NK-92 (cell line): ENCODE measurements around the gene SRRM4.

Experiments
- DNase-seq: peaks from one replicate; lab custom pipeline; 2025; ENCODE audit not compliant: unreplicated experiment; lab: John Stamatoyannopoulos, UW

Gene SRRM4

GRCh38 chr12:119117936-119118335 is 136.6 kb downstream of the SRRM4 start:
- no peak for DNase-seq

GRCh38 chr12:119118625-119119024 is 137.3 kb downstream of the SRRM4 start:
- no peak for DNase-seq

DNA sequence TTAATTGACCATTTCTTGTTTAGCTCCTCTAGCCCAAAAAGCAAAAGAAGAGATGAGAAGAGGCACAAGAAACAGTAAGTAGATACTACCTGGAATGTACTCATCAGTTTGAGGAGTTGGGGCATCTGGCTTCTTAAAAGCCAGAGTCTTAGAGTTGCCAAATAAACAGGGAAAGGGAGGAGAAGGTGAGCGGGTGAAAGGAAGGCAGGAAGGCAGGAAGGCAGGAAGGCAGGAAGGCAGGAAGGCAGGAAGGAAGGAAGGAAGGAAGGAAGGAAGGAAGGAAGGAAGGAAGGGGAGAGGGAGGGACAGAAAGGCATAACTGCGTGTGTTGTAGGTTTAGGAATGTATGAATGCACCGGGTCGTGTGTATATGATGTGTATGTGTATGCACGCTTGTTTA is 140.7 kb downstream of the SRRM4 start:
- no peak for DNase-seq

DNA sequence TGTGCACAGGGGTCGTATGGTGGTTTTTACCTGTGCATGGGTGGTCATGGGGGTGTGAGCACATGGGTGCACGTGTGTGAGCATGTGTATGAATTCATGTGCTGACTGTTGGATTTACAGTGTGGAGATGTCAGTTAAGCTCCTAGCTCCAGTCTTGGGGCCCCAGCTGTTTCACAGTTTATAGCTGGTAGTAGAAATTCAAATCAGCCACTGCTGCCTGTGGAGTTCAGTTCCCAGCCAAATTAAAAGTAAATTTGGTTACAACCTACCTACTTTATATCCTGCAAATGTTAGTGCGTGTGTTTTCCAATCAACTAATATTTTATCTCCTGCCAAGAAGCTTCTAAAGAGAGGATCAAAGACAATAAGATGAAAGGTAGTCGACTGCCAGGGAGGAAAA is 141.4 kb downstream of the SRRM4 start:
- no peak for DNase-seq

DNA sequence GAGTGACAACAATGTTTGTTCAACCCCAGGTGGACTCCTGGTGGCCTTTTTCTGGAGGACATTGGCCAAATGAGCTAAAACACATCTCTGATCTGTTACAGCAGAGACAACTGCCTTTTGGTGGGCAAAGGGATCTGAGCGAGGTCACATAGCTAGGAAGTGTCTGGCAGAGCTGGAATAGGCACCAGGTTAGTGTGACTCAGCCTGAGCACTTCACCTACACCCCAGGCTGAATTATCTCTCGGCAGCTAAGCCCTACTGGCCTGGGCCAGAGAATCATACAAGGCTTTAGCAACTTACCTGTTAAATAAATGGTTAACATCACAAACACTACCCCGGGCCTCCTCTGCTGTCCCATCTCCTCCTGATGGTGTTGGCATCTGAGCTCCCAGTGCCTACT is 147.2 kb downstream of the SRRM4 start:
- no peak for DNase-seq

GRCh38 chr12:119129827-119130434 is 148.6 kb downstream of the SRRM4 start:
- no peak for DNase-seq

GRCh38 chr12:119130523-119130922 is 149.2 kb downstream of the SRRM4 start:
- no peak for DNase-seq

DNA sequence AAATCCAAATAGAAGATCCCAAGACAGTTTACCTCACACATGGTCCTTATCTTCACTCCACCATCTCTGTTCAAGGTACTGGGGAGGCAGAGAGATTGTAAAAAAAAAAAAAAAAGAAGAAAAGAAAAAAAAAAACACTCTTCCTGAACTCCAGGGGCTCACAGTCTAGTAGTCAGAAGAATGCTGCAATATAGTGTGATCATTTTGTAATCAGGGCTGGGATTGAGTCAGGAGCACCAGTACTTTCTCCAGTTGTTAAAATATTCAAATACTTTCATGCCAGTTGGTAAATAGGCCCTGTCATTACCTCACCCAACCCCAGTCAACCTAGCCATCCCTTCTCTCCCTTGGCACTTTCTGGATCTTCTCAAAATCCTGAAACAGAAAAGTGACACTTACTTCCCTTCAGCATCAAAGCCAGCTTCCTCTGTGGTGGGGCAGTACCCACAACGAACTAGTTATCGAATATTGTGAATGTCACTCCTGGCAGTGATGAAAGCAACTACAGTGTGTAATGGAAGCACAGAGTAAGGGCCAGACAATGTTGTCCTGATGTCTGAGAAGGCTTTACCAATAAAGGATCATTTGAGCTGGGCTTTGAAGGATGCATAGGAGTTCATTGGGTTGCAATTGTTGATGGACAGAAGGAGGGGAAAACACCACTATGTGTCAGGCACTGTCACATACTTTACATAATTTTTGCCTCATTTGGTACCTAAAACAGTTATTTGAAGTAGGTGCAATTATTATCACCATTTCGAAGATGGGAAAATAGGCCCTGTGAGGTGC is 153.1 kb downstream of the SRRM4 start:
- no peak for DNase-seq

DNA sequence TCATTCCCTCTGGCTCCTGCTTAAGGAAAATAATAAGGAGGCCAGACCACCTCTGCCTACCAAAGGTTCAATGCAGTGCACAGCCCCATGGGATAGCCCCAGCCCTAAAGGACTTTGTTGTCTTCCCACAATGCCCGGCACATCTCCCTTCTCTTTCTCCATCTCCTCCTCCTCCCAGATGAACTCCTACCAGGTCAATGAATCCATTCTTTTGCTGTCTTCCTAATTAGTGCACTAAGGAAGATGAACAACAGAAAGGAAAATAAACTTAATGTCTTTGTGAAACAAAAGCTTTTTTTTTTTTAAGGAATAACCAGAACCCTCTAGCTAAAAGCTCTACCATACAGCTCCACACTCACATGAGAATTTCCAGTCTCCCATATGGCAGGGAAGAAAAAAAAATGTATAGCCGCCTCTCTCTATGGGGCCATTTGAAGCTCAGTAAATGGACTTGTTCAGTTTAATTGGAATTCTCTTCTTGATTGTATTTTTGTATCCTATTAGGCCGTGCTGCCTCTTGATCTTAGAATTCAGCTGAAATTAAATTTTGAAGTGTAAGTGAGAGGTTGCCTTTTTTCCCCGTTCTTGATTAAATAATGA is 155.6 kb downstream of the SRRM4 start:
- DNase-seq, result no peak

DNA sequence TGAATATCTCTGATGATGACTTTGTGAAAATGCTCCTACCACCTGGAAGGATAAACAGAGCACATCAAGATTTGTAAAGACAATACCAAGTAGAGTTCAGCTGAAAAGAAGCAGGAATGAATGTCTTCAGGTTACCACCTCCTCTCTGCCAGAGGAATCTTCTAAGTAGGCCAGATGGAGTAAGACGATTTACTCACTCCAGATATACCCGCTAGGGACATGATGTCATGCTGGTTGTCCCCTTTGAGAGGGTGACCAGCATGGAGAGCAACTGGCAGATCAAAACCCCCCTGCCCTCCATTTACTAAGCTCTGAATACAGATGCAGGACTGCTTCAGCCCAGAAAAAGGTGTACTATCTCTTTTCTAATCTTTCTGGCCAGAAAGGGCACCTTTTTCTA is 158.1 kb downstream of the SRRM4 start:
- DNase-seq, result no peak

- no peak for DNase-seq
Measured at GRCh38 chr12:119145367-119145766, 164.0 kb downstream of the SRRM4 start.

DNA sequence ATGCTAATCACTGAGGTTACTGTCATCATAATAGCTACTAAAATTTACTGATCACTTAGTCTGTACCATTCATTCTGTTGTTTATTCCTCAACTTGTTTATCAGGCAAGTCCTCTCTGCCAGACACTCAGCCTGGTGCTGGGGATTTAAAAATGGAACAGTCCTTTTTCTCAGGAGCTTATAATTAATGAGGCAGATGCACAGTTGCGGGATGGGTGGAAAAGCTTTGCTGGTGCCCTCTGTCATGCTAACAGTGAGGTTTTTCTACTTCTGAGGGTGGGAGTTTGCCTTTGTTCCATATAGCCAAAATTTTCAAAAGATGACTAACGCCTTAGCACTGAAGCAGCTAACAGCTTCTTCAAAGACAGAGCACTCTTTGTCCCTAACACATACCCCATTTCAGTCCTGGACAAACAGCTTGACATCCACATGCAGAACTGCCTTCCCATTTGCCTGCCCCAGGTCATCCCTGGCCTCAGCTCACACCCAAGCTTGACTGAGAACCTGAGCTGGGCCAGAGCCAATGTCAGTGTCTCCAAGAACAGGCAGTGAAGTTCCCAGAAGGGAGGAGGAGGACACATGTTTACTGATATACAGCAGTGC is 166.6 kb downstream of the SRRM4 start:
- DNase-seq, result no peak

DNA sequence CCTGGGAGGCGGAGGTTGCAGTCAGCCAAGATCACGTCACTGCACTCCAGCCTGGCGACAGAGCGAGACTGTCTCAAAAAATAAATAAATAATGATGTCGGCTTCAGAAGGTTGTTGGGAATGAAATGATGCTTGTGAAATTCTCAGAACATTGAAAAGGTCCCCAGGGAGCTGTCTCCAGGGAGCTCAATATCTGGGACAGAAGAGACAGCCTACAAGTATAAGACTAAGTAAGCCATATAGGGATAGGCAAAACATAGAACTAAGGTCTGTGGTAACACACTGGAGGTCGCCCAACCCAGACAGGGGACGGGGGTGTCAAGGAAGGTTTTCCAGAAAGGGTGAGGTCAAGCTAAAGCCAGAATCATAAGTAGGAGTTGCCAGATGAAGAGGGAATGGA is 167.9 kb downstream of the SRRM4 start:
- DNase-seq, result no peak

DNA sequence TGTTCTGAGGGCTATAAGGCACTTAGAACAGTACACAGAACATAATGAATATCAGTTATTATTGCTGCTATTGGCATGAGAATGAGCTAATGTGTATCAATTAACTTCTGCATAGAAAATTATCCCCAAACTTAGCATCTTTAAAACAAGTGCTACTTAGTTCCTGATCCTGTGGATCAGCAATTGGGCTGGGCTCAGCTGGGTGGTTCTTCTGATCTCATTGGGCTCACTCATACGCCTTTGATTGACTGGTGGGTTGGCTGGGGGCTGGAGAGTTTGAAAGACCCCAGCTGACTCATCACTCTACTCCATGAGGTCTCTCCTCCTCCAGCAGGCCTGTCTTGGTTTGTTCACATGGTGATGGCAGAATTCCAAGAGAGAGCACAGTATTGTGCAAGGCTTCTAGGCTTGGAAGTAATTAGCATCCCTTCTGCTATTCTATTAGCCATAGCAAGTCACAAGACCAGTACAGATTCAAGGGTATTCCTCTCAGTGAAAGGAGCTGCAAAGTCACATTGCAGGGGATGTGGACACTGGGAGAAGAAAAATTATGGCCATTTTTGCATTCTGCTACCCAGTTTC is 170.2 kb downstream of the SRRM4 start:
- DNase-seq, result no peak

- DNase-seq, result no peak
Measured at GRCh38 chr12:119153477-119154434, 172.4 kb downstream of the SRRM4 start.

DNA sequence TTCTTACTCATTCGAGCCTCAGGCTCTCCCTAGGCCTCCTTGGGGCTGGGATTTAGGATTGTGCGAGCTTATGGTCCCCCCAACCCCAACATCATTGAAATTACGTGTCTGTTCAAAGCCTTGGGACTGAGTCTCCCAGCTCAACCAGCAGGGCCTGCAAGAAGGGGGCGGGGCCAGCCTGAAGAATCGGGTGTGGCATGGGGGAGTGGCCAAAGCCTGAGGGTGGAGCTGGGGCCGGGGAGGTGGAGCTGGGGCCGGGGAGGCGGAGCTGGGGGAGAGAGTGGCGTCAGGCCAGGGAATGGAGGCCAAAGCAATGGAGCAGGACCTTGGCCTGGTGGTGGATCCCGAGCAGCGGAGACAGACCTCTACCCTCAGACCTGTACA is 173.1 kb downstream of the SRRM4 start:
- no peak for DNase-seq

DNA sequence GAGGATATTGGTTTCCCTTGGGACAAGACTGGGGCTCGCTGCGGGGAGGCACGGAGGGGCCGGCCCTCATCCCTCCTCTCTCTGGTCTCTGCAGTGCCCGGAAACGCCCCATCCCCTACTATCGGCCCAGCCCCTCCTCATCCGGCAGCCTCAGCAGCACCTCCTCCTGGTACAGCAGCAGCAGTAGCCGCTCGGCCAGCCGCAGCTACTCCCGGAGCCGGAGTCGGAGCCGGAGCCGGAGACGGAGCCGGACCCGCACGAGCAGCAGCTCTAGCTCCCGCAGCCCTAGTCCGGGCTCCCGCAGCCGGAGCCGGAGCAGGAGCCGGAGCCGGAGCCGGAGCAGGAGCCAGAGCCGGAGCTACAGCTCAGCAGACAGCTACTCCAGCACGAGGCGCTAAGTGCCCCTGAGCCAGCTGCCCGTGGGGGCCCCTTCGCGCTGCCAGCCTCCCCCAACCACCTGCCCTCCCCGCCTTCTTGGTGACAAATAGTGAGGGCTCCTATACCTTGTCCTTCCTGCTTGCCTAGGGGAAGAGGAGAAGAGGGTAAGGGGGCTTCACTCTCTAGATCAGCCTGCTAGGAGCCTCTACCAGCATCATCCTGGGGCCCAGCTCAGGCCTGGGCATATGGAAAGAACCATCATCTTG is 175.2 kb downstream of the SRRM4 start:
- DNase-seq, result no peak

DNA sequence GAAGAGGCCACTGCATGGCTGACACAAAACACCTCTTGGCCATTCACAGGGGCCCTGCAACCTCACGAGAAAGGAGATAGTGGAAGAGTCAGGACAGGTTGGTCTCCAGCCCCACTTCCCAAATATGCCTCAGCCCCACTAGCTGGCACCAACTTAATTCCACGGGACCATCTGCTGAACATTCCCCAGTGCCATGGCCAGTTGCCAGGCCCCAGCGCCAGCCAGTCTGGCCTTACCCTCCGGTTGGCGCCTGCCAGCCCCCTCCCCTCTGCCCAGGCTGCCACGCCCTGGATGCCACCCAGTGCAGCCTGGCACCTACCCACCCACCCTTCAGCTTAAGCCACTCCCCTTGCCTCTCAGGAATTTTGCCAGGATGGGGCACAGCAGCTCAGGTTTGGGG is 176.2 kb downstream of the SRRM4 start:
- no peak for DNase-seq

DNA sequence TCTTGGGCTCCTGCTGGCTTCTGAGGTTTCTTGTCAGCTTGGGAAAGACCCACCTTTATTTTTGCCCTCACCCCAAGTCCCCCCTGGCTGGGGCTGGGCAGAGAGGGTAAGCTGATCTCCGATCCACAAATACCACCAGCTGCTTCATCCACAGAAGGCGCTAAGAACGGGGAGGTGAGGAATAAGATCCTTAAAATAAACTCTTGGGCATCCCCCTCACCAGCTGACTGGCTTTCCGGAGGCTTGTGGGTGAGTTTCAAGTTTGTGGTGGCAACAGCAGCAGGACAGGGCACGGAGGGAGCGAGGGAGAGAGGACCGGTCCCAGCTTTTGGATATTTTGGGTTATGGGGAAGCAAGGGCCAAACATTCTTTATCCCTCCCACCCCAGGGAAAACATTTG is 176.6 kb downstream of the SRRM4 start:
- no peak for DNase-seq

GRCh38 chr12:119158402-119158801 is 177.1 kb downstream of the SRRM4 start:
- no peak for DNase-seq
